Endothelial cell of umbilical vein (primary cell): ENCODE data around the gene PRX. TPM values are rescaled to one million over a fixed set of nuclear protein-coding genes. Genes with fewer than 3 reads are reported as not detected.

Source experiments
- BruUV-seq: library from RNA; stranded (reverse); fragments of 400-500 nt; replicated peaks from 2 replicates; lab custom pipeline; 2021; lab: Mats Ljungman, UMichigan
- CTCF ChIA-PET: fragments of 300-600, 350-600 bp; sonication (Branson Sonifier 250); formaldehyde crosslinking; loops from one replicate; lab custom pipeline; 2021; ENCODE audit warnings: antibody characterized with exemption, inconsistent platforms; lab: Charles Lee
- POLR2A ChIA-PET: fragments of 300-600, 350-600 bp; sonication (Branson Sonifier 250); formaldehyde crosslinking; loops from one replicate; lab custom pipeline; 2021; ENCODE audit warnings: antibody characterized with exemption, inconsistent platforms; lab: Charles Lee
- DNase-seq: peaks from one replicate; pipeline ENCODE4 v3.0.0-alpha.2; 2011; ENCODE audit warnings: low read depth, low spot score
- FAIRE-seq: peaks from 2 replicates; lab custom pipeline; 2011; peaks lifted over from hg19 to GRCh38; lab: Jason Lieb, UNC
- H2AFZ ChIP-seq: 2 replicates; pipeline ENCODE4 v1.6.0; 2012; ENCODE audit warnings: low read depth, low read length, control low read depth, inconsistent platforms
- H3K27ac ChIP-seq: 2 replicates; pipeline ENCODE4 v1.5.1; 2011; ENCODE audit warnings: low read depth, mild to moderate bottlenecking, control low read depth, low read length, moderate library complexity; ENCODE audit not compliant: insufficient read depth
- H3K27me3 ChIP-seq, 2 experiments: 2 replicates each; pipeline versions ENCODE4 v1.6.0 to v1.6.1; 2011; ENCODE audit warnings: low read length in 2 of 2, mixed read lengths in 1 of 2; ENCODE audit not compliant: control insufficient read depth in 2 of 2, insufficient read depth in 2 of 2
- H3K36me3 ChIP-seq, 2 experiments: 2 replicates in 1 of 2; 3 replicates in 1 of 2; pipeline ENCODE4 v1.5.1; 2011; ENCODE audit warnings: low read length in 2 of 2, mild to moderate bottlenecking in 1 of 2, moderate library complexity in 1 of 2; ENCODE audit not compliant: control insufficient read depth in 2 of 2, insufficient read depth in 2 of 2; ENCODE audit errors: extremely low read depth in 1 of 2
- H3K4me1 ChIP-seq: 3 replicates; pipeline ENCODE4 v1.5.1; 2011; ENCODE audit warnings: mild to moderate bottlenecking, low read length; ENCODE audit not compliant: control insufficient read depth, insufficient read depth; ENCODE audit errors: extremely low read depth
- H3K4me2 ChIP-seq: 2 replicates; pipeline ENCODE4 v1.6.1; 2011; ENCODE audit warnings: low read length, control low read depth, mixed read lengths; ENCODE audit not compliant: insufficient read depth
- H3K4me3 ChIP-seq, 3 experiments: fragments of 200-600 bp in 1 of 3; sonication (generic), shearing (Covaris generic) in 1 of 3; replicated peaks in 1 of 3; 2 replicates each; pipeline ENCODE4 v1.5.1; 2011 to 2016; ENCODE audit warnings: control low read depth in 3 of 3, low read length in 3 of 3, mild to moderate bottlenecking in 2 of 3, inconsistent platforms in 1 of 3, low read depth in 1 of 3, moderate library complexity in 1 of 3; ENCODE audit not compliant: insufficient read depth in 1 of 3
- H3K79me2 ChIP-seq: 2 replicates; pipeline ENCODE4 v1.6.0; 2012; ENCODE audit warnings: low read length, inconsistent platforms; ENCODE audit not compliant: control insufficient read depth, insufficient read depth
- H3K9ac ChIP-seq: replicated peaks from 2 replicates; pipeline ENCODE3; 2011; ENCODE audit warnings: low read length, control low read depth; ENCODE audit not compliant: insufficient read depth; ENCODE audit errors: extremely low read depth
- H3K9me1 ChIP-seq: replicated peaks from 3 replicates; pipeline ENCODE4 v1.6.0; 2011; ENCODE audit warnings: mild to moderate bottlenecking, low read length; ENCODE audit not compliant: control insufficient read depth, insufficient read depth; ENCODE audit errors: extremely low read depth
- H3K9me3 ChIP-seq: replicated peaks from 2 replicates; pipeline ENCODE4 v1.5.1; 2012; ENCODE audit warnings: low read length, inconsistent platforms; ENCODE audit not compliant: control insufficient read depth, insufficient read depth
- H4K20me1 ChIP-seq: replicated peaks from 2 replicates; pipeline ENCODE3; 2011; ENCODE audit warnings: mild to moderate bottlenecking, low read length; ENCODE audit not compliant: control insufficient read depth, insufficient read depth; ENCODE audit errors: extremely low read depth
- EZH2 ChIP-seq: IDR thresholded peaks from 2 replicates; pipeline ENCODE4 v1.6.1; 2012; ENCODE audit warnings: borderline replicate concordance, low read depth, mild to moderate bottlenecking, moderate library complexity, low read length, inconsistent platforms; ENCODE audit not compliant: severe bottlenecking
- FOS ChIP-seq: IDR thresholded peaks from 2 replicates; pipeline ENCODE4 v1.6.1; 2011; ENCODE audit warnings: mild to moderate bottlenecking, low read length, moderate library complexity, borderline replicate concordance; ENCODE audit not compliant: insufficient read depth
- GATA2 ChIP-seq: IDR thresholded peaks from 2 replicates; pipeline ENCODE4 v1.7.0; 2011; ENCODE audit warnings: low read depth, mild to moderate bottlenecking, moderate library complexity, mixed read lengths, low read length; ENCODE audit not compliant: insufficient read length, insufficient read depth
- JUN ChIP-seq: IDR thresholded peaks from 2 replicates; pipeline ENCODE4 v1.6.1; 2011; ENCODE audit warnings: borderline replicate concordance, low read depth; ENCODE audit not compliant: insufficient read length, insufficient read depth
- MYC ChIP-seq: IDR thresholded peaks from one replicate; pipeline ENCODE4 v1.6.1; 2011; ENCODE audit warnings: mild to moderate bottlenecking, low read depth, low read length
- POLR2A ChIP-seq: IDR thresholded peaks from 2 replicates; pipeline ENCODE4 v1.6.1; 2012; ENCODE audit warnings: low read depth, mild to moderate bottlenecking, control low read depth, low read length
- POLR2AphosphoS5 ChIP-seq: IDR thresholded peaks from 2 replicates; pipeline ENCODE4 v1.6.1; 2012; ENCODE audit warnings: low read depth, mild to moderate bottlenecking, control low read depth, low read length, moderate library complexity; ENCODE audit not compliant: insufficient read depth
- dilution Hi-C: fragments of 300-500 bp; cut with MboI; formaldehyde crosslinking; loops from one replicate; pipeline ENCODE4 v1.15.0; 2019; ENCODE audit warnings: low sequenced_read_pairs; ENCODE audit not compliant: extremely low pct_ligation_motif_present
- intact Hi-C: fragments of 100-400 bp; cut with micrococcal nuclease; formaldehyde crosslinking; loops from one replicate; pipeline ENCODE4 v1.10.0; 2022
- polyA plus RNA-seq, 4 experiments: library from polyadenylated mRNA; depleted of rRNA in 3 of 4; stranded (reverse) in 3 of 4; unstranded in 1 of 4; fragments of >200 nt; gene quantifications; 2 replicates each; pipeline versions ENCODE4 v1.2.1 to v1.2.3, GENCODE V29; 2011 to 2012; ENCODE audit warnings: missing spikeins in 1 of 4
- total RNA-seq: library from RNA; stranded (reverse); gene quantifications from 2 replicates; pipeline ENCODE4 v1.2.3, GENCODE V29; 2021
- TF ChIP-seq, protein P1 (sequence below), 2 donors: IDR thresholded peaks; 1 replicate in 1 of 2; 2 replicates in 1 of 2; pipeline ENCODE4 v1.5.1; 2011; ENCODE audit warnings: low read length in 2 of 2, mild to moderate bottlenecking in 2 of 2, moderate library complexity in 2 of 2, control low read depth in 1 of 2, inconsistent platforms in 1 of 2, low read depth in 1 of 2; ENCODE audit not compliant: insufficient read depth in 1 of 2; ENCODE audit errors: extremely low read depth in 1 of 2
- TF ChIP-seq, protein P2 (sequence below): IDR thresholded peaks from 2 replicates; pipeline ENCODE4 v1.6.1; 2011; ENCODE audit not compliant: insufficient read depth, insufficient read length

The PRX gene
- total and polyA plus RNA-seq, 2 donors (not counting 3 experiments of a cell fraction or from before 2014, with no cell fraction given), result 0.80 to 1.3 TPM

- POLR2A ChIA-PET, result no interaction called here
- H3K4me2 ChIP-seq, result peak overlapping the region; percentile 28
- TF ChIP-seq, protein P1, sequence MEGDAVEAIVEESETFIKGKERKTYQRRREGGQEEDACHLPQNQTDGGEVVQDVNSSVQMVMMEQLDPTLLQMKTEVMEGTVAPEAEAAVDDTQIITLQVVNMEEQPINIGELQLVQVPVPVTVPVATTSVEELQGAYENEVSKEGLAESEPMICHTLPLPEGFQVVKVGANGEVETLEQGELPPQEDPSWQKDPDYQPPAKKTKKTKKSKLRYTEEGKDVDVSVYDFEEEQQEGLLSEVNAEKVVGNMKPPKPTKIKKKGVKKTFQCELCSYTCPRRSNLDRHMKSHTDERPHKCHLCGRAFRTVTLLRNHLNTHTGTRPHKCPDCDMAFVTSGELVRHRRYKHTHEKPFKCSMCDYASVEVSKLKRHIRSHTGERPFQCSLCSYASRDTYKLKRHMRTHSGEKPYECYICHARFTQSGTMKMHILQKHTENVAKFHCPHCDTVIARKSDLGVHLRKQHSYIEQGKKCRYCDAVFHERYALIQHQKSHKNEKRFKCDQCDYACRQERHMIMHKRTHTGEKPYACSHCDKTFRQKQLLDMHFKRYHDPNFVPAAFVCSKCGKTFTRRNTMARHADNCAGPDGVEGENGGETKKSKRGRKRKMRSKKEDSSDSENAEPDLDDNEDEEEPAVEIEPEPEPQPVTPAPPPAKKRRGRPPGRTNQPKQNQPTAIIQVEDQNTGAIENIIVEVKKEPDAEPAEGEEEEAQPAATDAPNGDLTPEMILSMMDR (IDR thresholded peaks at IDR 0.05; ENCODE audit: extremely low read depth in 1 of 2, insufficient read depth in 1 of 2, low read depth in 1 of 2, low read length in 2 of 2), result no peak
- TF ChIP-seq POLR2A (no peak), POLR2AphosphoS5 (no peak), GATA2 (no peak), FOS (no peak), JUN (no peak), EZH2 (no peak), MYC (no peak)
- TF ChIP-seq, protein P2, sequence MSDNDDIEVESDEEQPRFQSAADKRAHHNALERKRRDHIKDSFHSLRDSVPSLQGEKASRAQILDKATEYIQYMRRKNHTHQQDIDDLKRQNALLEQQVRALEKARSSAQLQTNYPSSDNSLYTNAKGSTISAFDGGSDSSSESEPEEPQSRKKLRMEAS, result no peak
- no peak overlapping the region for H3K4me3 ChIP-seq
- H3K79me2 ChIP-seq, result no peaks in the 10 kb centered on the region
- H2AFZ ChIP-seq, result peak overlapping the region; percentile 85
- no peak overlapping the region for H3K9ac ChIP-seq
- CTCF ChIA-PET, result no interaction called here
- DNase-seq (peak; percentile 25), FAIRE-seq (peak; percentile 55)
- H3K9me1 ChIP-seq, result no peaks in the 10 kb centered on the region
- no peaks in the 10 kb centered on the region for H3K27me3 ChIP-seq
- no peak overlapping the region for H3K27ac ChIP-seq
- H3K4me1 ChIP-seq, result peaks cover 2% of the 10 kb centered on the region
- H3K9me3 ChIP-seq, result no peaks in the 10 kb centered on the region
- no peaks in the 10 kb centered on the region for H4K20me1 ChIP-seq
- dilution Hi-C loops, result no loop called here
- no TSS peak for BruUV-seq
- intact Hi-C loops, result no loop called here
- no peaks in the 10 kb centered on the region for H3K36me3 ChIP-seq
Measured at GRCh38 chr19:40398417-40399131, 14.6 kb downstream of the PRX start.
